ENCODE results near the gene ZC3H14.

GRCh38 chr14:88607829-88608228, 45.0 kb downstream of the ZC3H14 start:
- TF ChIP-seq CTCF (IDR thresholded peaks at IDR 0.05) (no peak), POLR2A (IDR thresholded peaks at IDR 0.05) (no peak)

Data from body of pancreas (tissue), 4 donors.